IMR-90 (cell line): ENCODE results near the gene CEP290. TPM values are rescaled to one million over a fixed set of nuclear protein-coding genes. Genes with fewer than 3 reads are reported as not detected.

ENCODE experiments used
- ATAC-seq: fragments of 200-7000 bp; cut with Tn5 transposase; 2 replicates; pipeline ENCODE4 v1.9.1; 2020; ENCODE audit warnings: low read depth, mild to moderate bottlenecking, moderate library complexity
- BruUV-seq: library from RNA; stranded (reverse); fragments of 400-500 nt; replicated peaks from 2 replicates; lab custom pipeline; 2021; lab: Mats Ljungman, UMichigan
- CTCF ChIA-PET: fragments of 300-600 bp; formaldehyde crosslinking; extraction: SDS; loops from one replicate; lab custom pipeline; 2021; ENCODE audit warnings: antibody characterized with exemption; lab: Yijun Ruan, JAX
- POLR2A ChIA-PET: fragments of 300-600 bp; sonication (Branson Sonifier 250); formaldehyde crosslinking; loops from one replicate; lab custom pipeline; 2022; ENCODE audit warnings: antibody characterized with exemption; ENCODE audit not compliant: unreplicated experiment; lab: Charles Lee
- DNase-seq: peaks from one replicate; pipeline ENCODE4 v3.0.0; 2013
- H2AFZ ChIP-seq: replicated peaks from 2 replicates; pipeline ENCODE3; 2013; ENCODE audit warnings: low read length, mild to moderate bottlenecking; ENCODE audit not compliant: poor library complexity
- H2AK5ac ChIP-seq: 2 replicates; pipeline ENCODE4 v1.6.1; 2013; ENCODE audit warnings: low read depth, low read length, inconsistent platforms
- H2AK9ac ChIP-seq: replicated peaks from 2 replicates; pipeline ENCODE3; 2013; ENCODE audit warnings: mild to moderate bottlenecking, low read depth, low read length, moderate library complexity; ENCODE audit not compliant: poor library complexity
- H2BK120ac ChIP-seq: 2 replicates; pipeline ENCODE4 v1.6.1; 2013; ENCODE audit warnings: low read depth, low read length, inconsistent platforms
- H2BK15ac ChIP-seq: 3 replicates; pipeline ENCODE4 v1.6.1; 2013; ENCODE audit warnings: low read depth, low read length, inconsistent platforms
- H2BK20ac ChIP-seq: 2 replicates; pipeline ENCODE4 v1.6.1; 2013; ENCODE audit warnings: low read depth, mild to moderate bottlenecking, inconsistent platforms, low read length, moderate library complexity
- H2BK5ac ChIP-seq: 2 replicates; pipeline ENCODE4 v1.6.1; 2013; ENCODE audit warnings: mild to moderate bottlenecking, low read depth, low read length, inconsistent platforms; ENCODE audit not compliant: poor library complexity, severe bottlenecking
- H3K14ac ChIP-seq: replicated peaks from 2 replicates; pipeline ENCODE4 v1.6.1; 2013; ENCODE audit warnings: low read depth, low read length, inconsistent platforms
- H3K18ac ChIP-seq: 2 replicates; pipeline ENCODE4 v1.6.1; 2013; ENCODE audit warnings: low read depth, low read length, control low read depth
- H3K23ac ChIP-seq: 2 replicates; pipeline ENCODE4 v1.6.1; 2013; ENCODE audit warnings: low read depth, low read length, inconsistent platforms
- H3K27ac ChIP-seq: 2 replicates; pipeline ENCODE4 v1.5.1; 2013; ENCODE audit warnings: mild to moderate bottlenecking, control low read depth, low read length; ENCODE audit not compliant: insufficient read depth
- H3K27me3 ChIP-seq: 2 replicates; pipeline ENCODE4 v1.6.1; 2013; ENCODE audit warnings: low read length; ENCODE audit not compliant: control insufficient read depth, insufficient read depth
- H3K36me3 ChIP-seq: 2 replicates; pipeline ENCODE4 v1.6.1; 2013; ENCODE audit warnings: low read length, mixed read lengths; ENCODE audit not compliant: control insufficient read depth, insufficient read depth
- H3K4ac ChIP-seq: 2 replicates; pipeline ENCODE4 v1.6.1; 2013; ENCODE audit warnings: low read depth, low read length, inconsistent platforms
- H3K4me1 ChIP-seq: 2 replicates; pipeline ENCODE4 v1.6.1; 2013; ENCODE audit warnings: low read length, mixed read lengths; ENCODE audit not compliant: control insufficient read depth, insufficient read depth
- H3K4me2 ChIP-seq: 2 replicates; pipeline ENCODE4 v1.6.1; 2013; ENCODE audit warnings: low read depth, mild to moderate bottlenecking, control low read depth, low read length, moderate library complexity
- H3K4me3 ChIP-seq: 2 replicates; pipeline ENCODE4 v1.5.1; 2013; ENCODE audit warnings: low read depth, mild to moderate bottlenecking, control low read depth, low read length, moderate library complexity; ENCODE audit not compliant: insufficient read depth
- H3K56ac ChIP-seq: 2 replicates; pipeline ENCODE4 v1.6.1; 2013; ENCODE audit warnings: low read length, inconsistent platforms; ENCODE audit not compliant: insufficient read depth; ENCODE audit errors: extremely low read depth
- H3K79me1 ChIP-seq, 2 experiments: 2 replicates each; pipeline ENCODE4 v1.6.1; 2013; ENCODE audit warnings: low read length in 2 of 2, inconsistent platforms in 1 of 2, low read depth in 1 of 2
- H3K9ac ChIP-seq: 2 replicates; pipeline ENCODE4 v1.6.1; 2013; ENCODE audit warnings: low read depth, low read length, control low read depth
- H3K9me1 ChIP-seq: 2 replicates; pipeline ENCODE4 v1.6.1; 2013; ENCODE audit warnings: low read length, inconsistent platforms; ENCODE audit not compliant: insufficient read depth
- H3K9me3 ChIP-seq: 2 replicates; pipeline ENCODE4 v1.6.1; 2013; ENCODE audit warnings: low read length; ENCODE audit not compliant: control insufficient read depth, insufficient read depth
- H4K20me1 ChIP-seq: 2 replicates; pipeline ENCODE4 v1.6.1; 2013; ENCODE audit warnings: low read length, inconsistent platforms; ENCODE audit not compliant: insufficient read depth
- H4K5ac ChIP-seq: 2 replicates; pipeline ENCODE4 v1.6.1; 2013; ENCODE audit warnings: mild to moderate bottlenecking, low read depth, low read length, control low read depth
- H4K8ac ChIP-seq, 2 experiments: 2 replicates each; pipeline ENCODE4 v1.6.1; 2013; ENCODE audit warnings: low read depth in 2 of 2, low read length in 2 of 2, control low read depth in 1 of 2, inconsistent platforms in 1 of 2
- H4K91ac ChIP-seq: 2 replicates; pipeline ENCODE4 v1.6.1; 2013; ENCODE audit warnings: low read depth, low read length, inconsistent platforms; ENCODE audit not compliant: insufficient read depth
- BHLHE40 ChIP-seq: fragments of 150-350 bp; IDR thresholded peaks from 2 replicates; pipeline ENCODE4 v1.6.1; 2016; ENCODE audit warnings: mild to moderate bottlenecking, low read depth, low read length
- CEBPB ChIP-seq: IDR thresholded peaks from 2 replicates; pipeline ENCODE4 v1.6.1; 2012; ENCODE audit warnings: low read depth, low read length, improper control_type of control experiment
- CHD1 ChIP-seq: IDR thresholded peaks from 2 replicates; pipeline ENCODE4 v1.6.1; 2012; ENCODE audit warnings: low read depth, low read length, improper control_type of control experiment
- FOS ChIP-seq: fragments of 150-350 bp; IDR thresholded peaks from 2 replicates; pipeline ENCODE4 v1.6.1; 2016; ENCODE audit warnings: low read depth, low read length
- MAFK ChIP-seq: IDR thresholded peaks from 2 replicates; pipeline ENCODE4 v1.6.1; 2012; ENCODE audit warnings: low read depth, low read length, improper control_type of control experiment
- MAZ ChIP-seq: IDR thresholded peaks from 2 replicates; pipeline ENCODE4 v1.6.1; 2012; ENCODE audit warnings: low read depth, mild to moderate bottlenecking, low read length, improper control_type of control experiment, moderate library complexity, borderline replicate concordance
- MXI1 ChIP-seq: IDR thresholded peaks from 2 replicates; pipeline ENCODE4 v1.6.1; 2012; ENCODE audit warnings: low read depth, mild to moderate bottlenecking, low read length, moderate library complexity, borderline replicate concordance
- NFE2L2 ChIP-seq: fragments of 150-350 bp; IDR thresholded peaks from 2 replicates; pipeline ENCODE4 v1.6.1; 2016; ENCODE audit warnings: low read depth, mild to moderate bottlenecking, low read length
- POLR2A ChIP-seq: IDR thresholded peaks from 2 replicates; pipeline ENCODE4 v1.6.1; 2012; ENCODE audit warnings: mild to moderate bottlenecking, low read depth, low read length
- RAD21 ChIP-seq: IDR thresholded peaks from 2 replicates; pipeline ENCODE4 v1.6.1; 2012; ENCODE audit warnings: low read length, improper control_type of control experiment
- RFX5 ChIP-seq: IDR thresholded peaks from 2 replicates; pipeline ENCODE4 v1.8.0; 2012; ENCODE audit warnings: low read depth, mild to moderate bottlenecking, low read length, moderate library complexity
- SMC3 ChIP-seq: fragments of 150-350 bp; IDR thresholded peaks from 2 replicates; pipeline ENCODE4 v1.6.1; 2016; ENCODE audit warnings: low read depth, mild to moderate bottlenecking, antibody characterized with exemption, low read length, moderate library complexity
- USF2 ChIP-seq: fragments of 150-350 bp; IDR thresholded peaks from 2 replicates; pipeline ENCODE4 v1.6.1; 2017; ENCODE audit warnings: mild to moderate bottlenecking, antibody characterized with exemption, low read length, low read depth
- WGBS, 2 experiments: methylation state at CpG; one replicate each; pipeline versions ENCODE4 v1.1.5 to v1.1.7; 2013; ENCODE audit warnings: missing lambda C conversion rate in 2 of 2; ENCODE audit not compliant: insufficient read length in 1 of 2; ENCODE audit errors: extremely low coverage in 2 of 2; 5-methylcytosine and 5-hydroxymethylcytosine counted together
- dilution Hi-C: fragments of 300-500 bp; cut with HindIII; formaldehyde crosslinking; loops from one replicate; pipeline ENCODE4 v1.14.3; 2018; ENCODE audit warnings: low sequenced_read_pairs; ENCODE audit not compliant: unreplicated experiment
- in situ Hi-C: fragments of 300-500 bp; cut with MboI; formaldehyde crosslinking; loops from 3 replicates; pipeline ENCODE4 v1.14.3; 2019; ENCODE audit warnings: low sequenced_read_pairs, inconsistent platforms, mixed read lengths
- intact Hi-C: fragments of 100-400 bp; cut with micrococcal nuclease; formaldehyde crosslinking; loops from 2 replicates; pipeline ENCODE4 v1.10.0; 2022
- polyA plus RNA-seq, 3 experiments: library from polyadenylated mRNA; depleted of rRNA; stranded (reverse); fragments of >200 nt; gene quantifications; 2 replicates each; pipeline ENCODE4 v1.2.3, GENCODE V29; 2012; ENCODE audit warnings: low replicate concordance in 1 of 3
- total RNA-seq: library from RNA; depleted of rRNA; stranded (reverse); fragments of >200 nt; gene quantifications from 2 replicates; pipeline ENCODE4 v1.2.3, GENCODE V29; 2012
- TF ChIP-seq, protein P1 (sequence below): conservative IDR thresholded peaks from 2 replicates; pipeline ENCODE4 v1.5.1; 2012; ENCODE audit warnings: mild to moderate bottlenecking, low read depth, low read length, improper control_type of control experiment

The CEP290 gene
- total and polyA plus RNA-seq, 2 of the 4 experiments (the other 2 are of a cell fraction) = 4.3 to 7.9 TPM

GRCh38 chr12:88093573-88093972 is 48.3 kb downstream of the CEP290 start:
- H2AK9ac ChIP-seq = no peak overlapping the region
- peaks cover 12% of the 10 kb centered on the region for H3K36me3 ChIP-seq
- H3K9ac ChIP-seq = no peak overlapping the region
- H3K56ac ChIP-seq = no peak overlapping the region
- no peaks in the 10 kb centered on the region for H3K79me1 ChIP-seq
- H2BK15ac ChIP-seq = no peak overlapping the region
- no peak for DNase-seq
- no CpG with 5 or more reads among the region's 4 CpGs for WGBS, 2 experiments
- H3K27ac ChIP-seq = no peak overlapping the region
- no peaks in the 10 kb centered on the region for H3K27me3 ChIP-seq
- no peak overlapping the region for H4K91ac ChIP-seq
- H3K4me2 ChIP-seq = no peak overlapping the region
- no peak overlapping the region for H3K23ac ChIP-seq
- H2AFZ ChIP-seq = no peak overlapping the region
- H3K18ac ChIP-seq = no peak overlapping the region
- dilution Hi-C loops (no loop called here), in situ Hi-C loops (no loop called here), intact Hi-C loops (no loop called here)
- H4K20me1 ChIP-seq = no peaks in the 10 kb centered on the region
- CTCF ChIA-PET = no interaction called here
- no peak overlapping the region for H2BK20ac ChIP-seq
- no peak overlapping the region for H2BK5ac ChIP-seq
- H3K4ac ChIP-seq = no peak overlapping the region
- no peak overlapping the region for H4K8ac ChIP-seq
- H3K4me3 ChIP-seq = no peak overlapping the region
- no peak overlapping the region for H4K5ac ChIP-seq
- H3K9me3 ChIP-seq = no peaks in the 10 kb centered on the region
- H2AK5ac ChIP-seq = no peak overlapping the region
- BruUV-seq = no TSS peak
- POLR2A ChIA-PET = no interaction called here
- H3K4me1 ChIP-seq = no peaks in the 10 kb centered on the region
- H3K14ac ChIP-seq = no peak overlapping the region
- H2BK120ac ChIP-seq = no peak overlapping the region
- no peaks in the 10 kb centered on the region for H3K9me1 ChIP-seq
- ATAC-seq = no peak
- TF ChIP-seq MXI1 (no peak), BHLHE40 (no peak), CEBPB (no peak), MAFK (no peak), CHD1 (no peak), SMC3 (no peak), USF2 (no peak), NFE2L2 (no peak), POLR2A (no peak), RFX5 (no peak), RAD21 (no peak), MAZ (no peak), FOS (no peak)
- TF ChIP-seq, protein P1, sequence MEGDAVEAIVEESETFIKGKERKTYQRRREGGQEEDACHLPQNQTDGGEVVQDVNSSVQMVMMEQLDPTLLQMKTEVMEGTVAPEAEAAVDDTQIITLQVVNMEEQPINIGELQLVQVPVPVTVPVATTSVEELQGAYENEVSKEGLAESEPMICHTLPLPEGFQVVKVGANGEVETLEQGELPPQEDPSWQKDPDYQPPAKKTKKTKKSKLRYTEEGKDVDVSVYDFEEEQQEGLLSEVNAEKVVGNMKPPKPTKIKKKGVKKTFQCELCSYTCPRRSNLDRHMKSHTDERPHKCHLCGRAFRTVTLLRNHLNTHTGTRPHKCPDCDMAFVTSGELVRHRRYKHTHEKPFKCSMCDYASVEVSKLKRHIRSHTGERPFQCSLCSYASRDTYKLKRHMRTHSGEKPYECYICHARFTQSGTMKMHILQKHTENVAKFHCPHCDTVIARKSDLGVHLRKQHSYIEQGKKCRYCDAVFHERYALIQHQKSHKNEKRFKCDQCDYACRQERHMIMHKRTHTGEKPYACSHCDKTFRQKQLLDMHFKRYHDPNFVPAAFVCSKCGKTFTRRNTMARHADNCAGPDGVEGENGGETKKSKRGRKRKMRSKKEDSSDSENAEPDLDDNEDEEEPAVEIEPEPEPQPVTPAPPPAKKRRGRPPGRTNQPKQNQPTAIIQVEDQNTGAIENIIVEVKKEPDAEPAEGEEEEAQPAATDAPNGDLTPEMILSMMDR = no peak
